Thyroid gland (tissue), 4 donors: Measurements from ENCODE around the gene LRRC8E.

ENCODE experiments used
- POLR2A ChIP-seq, 2 donors: fragments of 450-650 bp; IDR thresholded peaks; one replicate each; pipeline ENCODE4 v1.6.1; 2017; ENCODE audit warnings: antibody characterized with exemption in 2 of 2, mild to moderate bottlenecking in 2 of 2, moderate library complexity in 1 of 2
- TF ChIP-seq, protein P1 (sequence below), 6 experiments: fragments of 200-600 bp in 3 of 6; fragments of 450-650 bp in 3 of 6; sonication (generic) in 3 of 6; IDR thresholded peaks; one replicate each; pipeline ENCODE4 v1.5.1; 2016 to 2019; ENCODE audit warnings: antibody characterized with exemption in 6 of 6, mild to moderate bottlenecking in 2 of 6, inconsistent platforms in 1 of 6, moderate library complexity in 1 of 6

DNA sequence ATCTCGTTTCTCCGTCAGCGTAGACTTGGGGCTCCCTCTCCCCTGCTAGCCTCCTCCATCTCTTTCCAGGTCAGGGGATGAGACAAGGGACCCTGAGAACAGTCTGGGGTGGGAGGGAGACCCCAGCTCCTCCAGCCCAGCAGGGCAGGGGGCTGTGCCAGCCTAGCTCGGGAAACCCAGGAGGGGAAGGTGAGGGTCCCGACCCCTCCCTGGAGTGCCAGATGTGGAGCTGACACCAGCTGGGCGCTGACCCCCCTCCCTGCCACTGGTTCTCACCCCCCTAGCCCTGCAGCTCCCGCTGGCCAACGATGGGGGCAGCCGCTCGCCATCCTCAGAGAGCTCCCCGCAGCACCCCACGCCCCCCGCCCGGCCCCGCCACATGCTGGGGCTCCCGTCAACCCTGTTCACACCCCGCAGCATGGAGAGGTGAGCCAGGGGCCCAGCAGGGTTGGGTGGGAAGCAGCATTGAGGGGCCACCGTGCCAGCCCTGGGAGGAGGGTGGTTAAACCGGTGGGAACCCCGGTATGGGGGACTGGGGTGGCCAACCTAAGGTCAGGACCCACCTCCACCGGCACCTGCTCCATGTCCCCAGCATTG is 21.3 kb downstream of the LRRC8E start:
- TF ChIP-seq, protein P1, sequence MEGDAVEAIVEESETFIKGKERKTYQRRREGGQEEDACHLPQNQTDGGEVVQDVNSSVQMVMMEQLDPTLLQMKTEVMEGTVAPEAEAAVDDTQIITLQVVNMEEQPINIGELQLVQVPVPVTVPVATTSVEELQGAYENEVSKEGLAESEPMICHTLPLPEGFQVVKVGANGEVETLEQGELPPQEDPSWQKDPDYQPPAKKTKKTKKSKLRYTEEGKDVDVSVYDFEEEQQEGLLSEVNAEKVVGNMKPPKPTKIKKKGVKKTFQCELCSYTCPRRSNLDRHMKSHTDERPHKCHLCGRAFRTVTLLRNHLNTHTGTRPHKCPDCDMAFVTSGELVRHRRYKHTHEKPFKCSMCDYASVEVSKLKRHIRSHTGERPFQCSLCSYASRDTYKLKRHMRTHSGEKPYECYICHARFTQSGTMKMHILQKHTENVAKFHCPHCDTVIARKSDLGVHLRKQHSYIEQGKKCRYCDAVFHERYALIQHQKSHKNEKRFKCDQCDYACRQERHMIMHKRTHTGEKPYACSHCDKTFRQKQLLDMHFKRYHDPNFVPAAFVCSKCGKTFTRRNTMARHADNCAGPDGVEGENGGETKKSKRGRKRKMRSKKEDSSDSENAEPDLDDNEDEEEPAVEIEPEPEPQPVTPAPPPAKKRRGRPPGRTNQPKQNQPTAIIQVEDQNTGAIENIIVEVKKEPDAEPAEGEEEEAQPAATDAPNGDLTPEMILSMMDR (IDR thresholded peaks at IDR 0.05): no peak
- no peak for TF ChIP-seq POLR2A (IDR thresholded peaks at IDR 0.05)
